Fibroblast of skin of scalp (primary cell): ENCODE measurements around the gene TRAK2.
"Not testable (repeated sequence)": the region's sequence is repeated elsewhere in the genome, so short reads cannot be mapped to it uniquely, and the experiment has no call there.

Experiments used
- DNase-seq: peaks from one replicate; pipeline ENCODE4 v3.0.0-alpha.2; 2013

The TRAK2 gene

DNA sequence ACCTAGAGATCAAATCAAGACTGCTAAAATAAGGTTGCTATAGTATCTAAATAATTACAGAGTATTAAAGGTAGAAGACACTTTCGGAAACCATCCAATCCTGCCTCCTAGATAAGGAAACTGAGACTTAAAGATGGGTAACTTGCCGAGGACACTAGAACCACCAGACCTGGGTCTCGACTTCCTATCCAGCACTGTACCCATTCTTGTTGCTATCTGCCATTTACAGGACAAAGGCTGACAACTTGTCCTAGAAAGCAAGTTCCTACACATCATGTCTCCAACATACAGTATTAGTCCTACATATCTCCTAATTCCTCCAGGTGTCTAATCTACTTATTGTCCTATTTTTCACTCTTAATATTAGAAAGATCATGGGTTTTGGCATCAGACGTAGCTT lies 37.7 kb downstream of the TRAK2 start:
- DNase-seq, result no peak

- no peak for DNase-seq
These were observed 38.1 kb downstream of the TRAK2 start for GRCh38 chr2:201413143-201413542.

DNA sequence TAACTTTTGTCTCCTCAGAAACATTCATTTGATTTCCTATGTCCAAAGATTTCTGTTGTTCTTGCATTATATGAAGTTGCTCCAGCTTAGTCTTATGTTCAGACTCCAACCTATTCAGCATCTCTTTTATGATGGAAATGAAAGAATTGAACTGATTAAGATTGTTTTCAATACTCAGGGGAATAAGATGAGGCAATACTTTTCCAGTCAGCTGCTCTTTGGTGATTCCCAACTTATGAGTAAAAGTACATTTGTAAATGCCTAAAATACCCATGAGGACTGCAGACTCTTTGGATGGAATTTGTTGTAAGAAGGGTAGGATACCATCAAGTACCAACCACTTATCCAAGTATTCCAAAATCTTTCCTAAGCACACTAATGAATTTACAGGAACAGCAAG lies 39.8 kb downstream of the TRAK2 start:
- DNase-seq, result peak; percentile 85

DNA sequence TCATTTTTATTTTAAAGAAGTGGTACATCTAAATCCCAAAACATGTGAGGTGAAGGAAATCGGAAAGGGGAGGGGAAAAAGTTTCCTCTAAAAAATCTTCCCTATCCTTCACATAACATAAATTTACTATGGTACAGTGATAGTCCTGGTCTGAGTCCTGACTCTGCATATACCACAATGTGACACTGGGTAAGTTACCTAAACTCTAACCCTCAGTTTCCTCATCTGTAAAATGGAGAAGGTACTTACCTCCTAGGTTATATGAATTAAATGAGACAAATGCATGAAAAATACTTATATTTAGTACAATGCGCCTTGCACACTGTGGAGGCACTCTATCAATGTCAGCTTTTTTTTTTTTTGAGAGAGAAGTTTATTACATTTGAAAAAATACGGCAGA lies 42.3 kb downstream of the TRAK2 start:
- no peak for DNase-seq

GRCh38 chr2:201407265-201407664 lies 44.0 kb downstream of the TRAK2 start:
- no peak for DNase-seq

DNA sequence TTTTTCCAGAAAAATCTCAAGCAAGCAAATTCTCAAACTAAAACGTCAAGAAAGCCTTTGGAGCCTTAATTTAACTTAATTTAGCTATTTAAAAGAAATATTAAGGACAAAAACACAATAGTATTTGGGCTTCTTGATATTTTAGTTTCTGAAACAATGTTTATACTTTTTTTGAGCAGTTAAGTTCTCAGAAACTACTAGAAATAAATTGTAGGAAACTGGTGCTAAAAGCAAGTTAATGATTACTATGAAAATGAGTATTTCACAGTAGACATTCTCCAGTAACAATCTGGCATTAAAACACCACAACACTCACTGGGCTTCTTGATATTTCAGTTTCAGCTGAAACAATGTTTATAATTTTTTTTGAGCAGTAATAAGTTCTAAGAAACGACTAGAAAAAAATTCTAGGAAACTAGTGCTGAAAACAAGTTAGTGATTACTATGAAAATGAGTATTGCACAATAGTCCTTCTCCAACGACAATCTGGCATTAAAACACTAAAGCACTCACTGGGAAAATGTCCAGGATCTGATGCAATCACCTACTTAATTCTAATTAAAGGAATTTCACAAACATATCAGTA lies 45.1 kb downstream of the TRAK2 start:
- DNase-seq, result peak; percentile 84

DNA sequence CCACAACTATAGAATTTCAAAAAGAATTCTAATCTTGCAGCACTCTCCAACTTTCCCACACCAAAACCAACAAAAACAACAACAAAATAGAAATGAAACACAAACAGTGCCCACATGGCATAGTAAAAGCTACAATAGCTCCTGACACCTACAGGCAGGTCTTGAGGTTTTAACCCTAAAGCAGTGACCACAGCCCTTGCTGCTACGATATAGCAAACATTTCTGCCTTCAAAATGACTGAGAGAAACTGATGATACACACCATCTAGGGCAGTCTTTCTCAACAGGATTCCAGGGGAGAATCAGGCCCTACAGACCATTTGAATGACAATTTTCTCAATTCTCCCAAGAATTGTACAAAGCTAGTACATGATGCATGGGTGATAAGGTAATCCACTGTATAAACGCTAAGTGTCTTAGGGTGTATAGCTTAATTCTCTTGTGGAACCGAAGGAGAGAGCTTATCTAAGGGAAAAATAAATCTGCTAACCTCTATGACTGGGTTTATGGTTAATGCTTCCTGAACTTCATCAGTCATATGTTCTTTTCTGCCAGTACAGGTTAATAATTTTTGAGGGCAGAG lies 46.5 kb downstream of the TRAK2 start:
- DNase-seq, result no peak

DNA sequence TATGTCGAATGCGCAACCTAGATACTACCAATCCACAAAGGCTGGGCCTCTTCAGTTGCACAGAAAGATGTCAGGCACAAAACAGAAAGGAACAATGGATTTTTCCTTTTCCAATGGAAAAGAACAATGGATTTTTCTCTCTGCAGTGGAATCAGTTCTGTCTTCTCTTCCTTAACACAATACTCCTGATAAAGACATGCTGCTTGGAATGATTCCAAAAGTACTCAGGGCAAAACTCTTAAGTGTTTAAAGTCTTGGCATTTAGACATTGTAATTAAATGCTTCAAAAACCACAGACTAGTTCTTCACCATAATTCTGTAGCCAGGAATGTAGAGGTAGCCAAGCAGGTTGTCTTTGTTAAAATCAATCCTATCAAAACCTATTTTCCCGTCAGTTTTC lies 47.4 kb downstream of the TRAK2 start:
- DNase-seq, result peak; percentile 47

DNA sequence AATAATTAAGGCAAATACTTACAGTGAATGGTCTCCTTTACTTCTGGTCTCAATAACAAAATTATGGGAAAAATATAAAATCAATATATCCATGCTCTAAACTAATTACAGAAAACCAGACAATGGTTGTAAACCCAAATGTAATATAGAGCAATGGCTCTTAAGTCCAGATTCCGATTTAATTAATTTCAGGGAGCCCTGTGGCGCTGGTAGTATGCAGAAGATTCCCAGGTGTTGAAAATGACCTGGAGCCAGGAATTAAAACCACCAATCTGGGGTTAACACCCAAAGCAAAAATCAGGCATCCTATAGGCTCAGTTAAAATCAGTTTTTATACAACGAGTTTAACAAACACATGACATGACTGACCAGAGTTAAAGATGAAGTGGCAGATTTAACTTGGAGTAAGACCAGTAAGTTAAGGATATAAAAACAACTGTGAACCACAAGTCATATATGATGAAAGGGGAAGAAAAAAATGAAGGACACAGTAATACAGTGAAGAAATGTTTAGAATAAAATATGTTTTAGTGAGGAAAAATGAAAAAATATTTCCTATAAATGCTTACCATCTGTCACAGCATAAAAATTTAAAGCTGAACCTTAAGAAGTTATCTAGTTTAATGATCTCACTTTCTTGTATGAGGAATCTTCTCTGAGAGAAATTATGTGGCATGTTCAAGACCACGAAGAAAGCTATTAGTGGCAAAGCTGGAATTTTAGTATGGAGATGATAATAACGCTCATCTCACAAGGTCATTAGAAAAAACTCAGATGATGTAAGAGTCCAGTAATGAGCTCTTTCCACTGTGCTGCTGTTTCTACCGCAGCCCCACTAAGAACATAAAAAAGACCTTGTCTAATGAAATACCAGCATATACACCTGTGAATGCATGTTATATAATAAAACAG lies 48.4 kb downstream of the TRAK2 start:
- DNase-seq, result peak; percentile 86

DNA sequence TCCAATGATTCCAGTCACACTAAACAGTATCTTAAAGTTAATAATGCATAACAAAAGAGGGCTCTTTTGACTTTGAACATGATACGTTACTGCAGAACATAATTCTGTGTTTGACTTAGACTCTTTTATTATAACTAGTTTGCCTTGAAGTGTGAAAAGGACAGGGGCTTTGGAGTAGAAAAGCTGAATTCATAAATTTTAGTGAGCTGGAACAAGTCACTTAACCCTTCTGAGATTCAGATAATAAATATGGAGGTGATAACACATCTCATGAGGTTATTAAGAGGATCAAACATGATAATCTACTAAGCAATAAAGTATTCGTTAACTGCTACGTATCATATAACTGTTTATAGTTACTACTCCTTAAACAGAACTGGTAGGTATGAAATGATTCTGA lies 49.4 kb downstream of the TRAK2 start:
- no peak for DNase-seq

DNA sequence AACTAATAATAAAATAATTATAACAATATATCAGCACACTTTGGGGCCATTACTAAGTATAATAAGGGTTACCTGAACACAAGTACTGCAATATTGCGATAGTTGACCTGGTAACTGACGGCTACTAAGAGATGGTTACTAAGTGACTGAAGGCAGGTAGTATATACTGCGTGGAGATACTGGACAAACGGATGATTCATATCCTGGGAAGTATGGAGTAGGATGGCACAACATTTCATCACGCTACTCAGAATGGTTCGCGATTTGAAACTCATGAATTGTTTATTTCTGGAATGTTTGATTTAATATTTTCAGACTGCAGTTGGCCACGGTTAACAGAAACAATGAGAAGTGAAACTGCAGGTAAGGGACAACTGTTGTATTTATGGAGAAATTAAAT lies 54.7 kb downstream of the TRAK2 start:
- DNase-seq, result no peak

DNA sequence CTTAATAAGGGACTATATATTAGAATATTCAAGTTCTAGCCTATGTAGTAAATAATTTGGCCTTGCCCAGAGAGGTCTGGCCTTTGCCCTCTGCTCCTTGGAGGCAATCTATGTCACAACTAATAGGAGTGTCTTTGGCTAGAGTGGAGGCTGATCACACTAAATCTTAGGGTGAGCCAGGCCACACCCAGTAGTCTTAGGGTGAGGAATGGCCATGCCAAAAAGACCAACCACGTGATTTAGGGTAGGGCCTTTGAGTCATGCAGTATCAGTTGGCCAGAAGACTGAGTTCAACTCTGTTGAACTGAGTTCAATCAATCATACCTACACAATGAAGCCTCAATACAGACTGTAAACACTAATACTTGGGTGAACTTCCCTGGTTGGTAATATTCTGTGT lies 68.1 kb downstream of the TRAK2 start:
- no peak for DNase-seq

DNA sequence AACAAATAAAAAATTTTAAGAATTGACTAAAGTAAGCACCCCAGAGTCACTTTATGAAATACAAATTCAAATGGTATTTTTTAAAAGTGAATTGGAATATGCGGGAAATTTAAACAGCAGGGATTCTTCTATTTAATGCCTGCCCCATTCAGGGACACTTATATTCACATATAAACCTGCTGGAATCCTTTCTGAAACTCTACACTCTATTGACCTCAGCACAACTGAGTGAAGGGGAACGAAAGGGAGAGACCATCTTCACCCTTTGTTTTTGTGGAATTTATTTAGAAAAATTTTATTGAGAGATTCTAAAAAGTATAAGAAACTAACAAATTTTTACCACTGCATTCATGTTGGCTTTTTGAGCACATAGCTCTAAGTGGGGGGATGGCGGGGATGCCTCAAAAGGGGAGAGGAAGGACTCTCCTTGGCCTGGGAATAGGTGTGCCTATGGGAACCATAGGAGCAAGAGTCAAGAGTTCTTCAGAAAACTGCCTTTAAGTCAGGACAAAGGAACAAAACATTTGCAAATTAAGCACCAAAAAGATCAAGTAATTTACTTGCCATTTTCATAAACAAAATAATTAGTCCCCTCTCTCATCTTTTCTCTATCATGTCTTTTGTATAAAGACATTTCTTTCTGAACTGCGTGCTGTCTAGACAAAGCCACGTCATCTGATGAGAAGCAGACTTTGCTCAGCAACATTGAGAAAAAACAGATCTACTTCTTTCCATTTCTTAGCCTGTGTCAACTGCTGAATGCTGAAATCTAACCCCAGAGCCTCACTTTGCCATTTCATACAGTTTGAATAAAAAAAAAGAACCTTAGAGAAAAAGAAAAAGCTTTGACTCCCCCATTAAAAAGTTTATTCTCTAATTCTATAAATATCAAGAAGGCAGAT lies 72.5 kb downstream of the TRAK2 start:
- peak; percentile 29 for DNase-seq

DNA sequence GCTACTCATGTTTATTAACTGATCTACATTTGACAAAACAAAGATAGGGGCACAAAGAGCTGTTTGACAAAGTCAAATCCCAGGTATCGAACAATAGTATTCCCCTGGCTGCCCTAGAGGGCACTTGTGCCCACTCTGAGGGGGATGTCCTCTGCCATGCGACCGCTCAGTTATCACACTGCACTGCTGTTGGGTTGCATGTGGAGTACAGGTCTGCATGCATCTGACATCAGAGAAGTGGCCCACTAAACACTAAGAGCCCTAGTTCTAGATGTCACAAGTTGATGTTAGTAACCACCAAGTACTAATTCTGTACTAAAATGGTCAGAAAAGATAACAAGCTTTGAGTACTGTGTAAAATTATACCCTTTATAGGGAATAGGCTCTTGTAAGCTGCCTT lies 74.0 kb downstream of the TRAK2 start:
- DNase-seq, result no peak

DNA sequence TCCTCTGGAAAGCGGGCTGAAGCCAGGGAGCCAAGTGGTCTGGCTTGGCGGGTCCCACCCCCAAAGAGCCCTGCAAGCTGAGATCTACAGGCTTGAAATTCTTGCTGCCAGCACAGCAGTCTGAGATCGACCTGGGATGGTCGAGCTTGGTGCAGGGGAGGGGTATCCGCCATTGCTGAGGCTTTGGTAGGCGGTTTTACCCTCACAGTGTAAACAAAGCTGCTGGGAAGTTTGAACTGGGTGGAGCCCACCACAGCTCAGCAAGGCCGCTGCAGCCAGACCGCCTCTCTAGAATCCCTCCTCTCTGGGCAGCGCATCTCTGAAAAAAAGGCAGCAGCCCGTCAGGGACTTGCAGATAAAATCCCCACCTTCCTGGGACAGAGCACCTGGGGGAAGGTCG lies 81.5 kb downstream of the TRAK2 start:
- DNase-seq, result no peak

- not testable (repeated sequence) for DNase-seq
These were observed 81.9 kb downstream of the TRAK2 start for GRCh38 chr2:201369318-201369717.

GRCh38 chr2:201366146-201366545 lies 85.1 kb downstream of the TRAK2 start:
- no peak for DNase-seq

GRCh38 chr2:201363857-201364560 lies 87.2 kb downstream of the TRAK2 start:
- peak; percentile 49 for DNase-seq

- no peak for DNase-seq
These were observed 88.9 kb downstream of the TRAK2 start for GRCh38 chr2:201362396-201362795.

GRCh38 chr2:201361078-201361733 lies 90.1 kb downstream of the TRAK2 start:
- DNase-seq, result no peak

DNA sequence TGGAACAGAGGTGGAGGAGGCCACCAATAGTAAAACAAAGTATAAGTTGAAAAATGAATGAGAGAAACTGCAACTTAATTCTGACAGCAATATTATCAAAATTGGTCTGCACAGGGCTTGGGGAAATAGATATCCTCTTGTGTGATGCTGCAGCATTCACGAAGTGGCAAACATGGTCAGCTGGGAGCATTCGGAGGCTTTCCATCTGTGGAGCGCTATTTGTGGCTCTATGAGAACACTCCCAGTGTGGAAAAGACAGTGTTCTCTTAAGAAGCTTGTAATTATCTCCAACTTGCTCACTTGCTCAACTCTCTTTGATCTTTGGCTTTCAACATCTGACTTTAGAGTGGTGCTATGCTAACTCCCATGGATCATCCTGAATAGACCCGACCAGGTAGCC lies 91.0 kb downstream of the TRAK2 start:
- no peak for DNase-seq

GRCh38 chr2:201358684-201359083 lies 92.6 kb downstream of the TRAK2 start:
- DNase-seq, result peak; percentile 83
